Stomach smooth muscle (tissue), 2 donors: ENCODE measurements around the gene LRRC30.

Experiments
- H3K27ac ChIP-seq: one replicate; pipeline ENCODE4 v1.7.0; 2013; ENCODE audit warnings: mild to moderate bottlenecking, low read length, inconsistent platforms
- H3K27me3 ChIP-seq, 2 donors: one replicate each; pipeline ENCODE4 v1.7.0; 2013; ENCODE audit warnings: low read length in 2 of 2; ENCODE audit not compliant: insufficient read depth in 2 of 2, control insufficient read depth in 1 of 2
- H3K36me3 ChIP-seq, 2 donors: one replicate each; pipeline ENCODE4 v1.7.0; 2013; ENCODE audit warnings: low read length in 2 of 2; ENCODE audit not compliant: control insufficient read depth in 2 of 2, insufficient read depth in 2 of 2
- H3K4me1 ChIP-seq: one replicate; pipeline ENCODE4 v1.7.0; 2013; ENCODE audit warnings: low read length; ENCODE audit not compliant: control insufficient read depth, insufficient read depth
- H3K4me3 ChIP-seq, 2 donors: one replicate each; pipeline ENCODE4 v1.7.0; 2013; ENCODE audit warnings: low read length in 2 of 2
- H3K9ac ChIP-seq, 2 donors: one replicate each; pipeline ENCODE4 v1.7.0; 2013; ENCODE audit warnings: low read length in 2 of 2, mild to moderate bottlenecking in 1 of 2
- H3K9me3 ChIP-seq, 2 donors: one replicate each; pipeline ENCODE4 v1.7.0; 2013; ENCODE audit warnings: low read length in 2 of 2; ENCODE audit not compliant: control insufficient read depth in 2 of 2
- donor health status: healthy.
- donor health status: Pancreatic carcinoma.

The LRRC30 gene

GRCh38 chr18:7237673-7238272 is 6.9 kb downstream of the LRRC30 start:
- no peak overlapping the region for H3K27ac ChIP-seq
- H3K36me3 ChIP-seq = no peaks in the 10 kb centered on the region
- no peak overlapping the region for H3K4me3 ChIP-seq
- no peak overlapping the region for H3K9ac ChIP-seq
- peaks cover 0 to 3% of the 10 kb centered on the region in 2 donors for H3K27me3 ChIP-seq
- no peaks in the 10 kb centered on the region for H3K4me1 ChIP-seq
- H3K9me3 ChIP-seq = no peaks in the 10 kb centered on the region

DNA sequence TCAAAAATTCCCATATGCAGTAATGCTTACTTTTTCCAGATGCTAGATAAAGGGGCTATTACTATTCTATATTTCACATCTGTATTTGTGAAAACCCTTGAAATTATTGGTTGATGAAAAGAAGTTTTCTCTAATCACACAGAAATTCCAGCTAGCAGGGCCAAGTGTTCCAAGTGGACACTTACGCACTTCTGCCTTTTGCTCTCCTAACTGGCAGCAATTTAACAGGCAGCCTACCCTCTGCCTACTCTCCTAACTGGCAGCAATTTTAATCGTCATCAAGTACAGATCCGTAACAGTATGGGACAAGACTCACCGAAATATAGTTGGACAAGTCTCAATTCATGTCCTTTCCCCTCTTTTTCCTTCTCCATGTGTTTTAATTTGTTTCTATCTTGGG is 12.0 kb downstream of the LRRC30 start:
- H3K27me3 ChIP-seq = no peaks in the 10 kb centered on the region
- H3K36me3 ChIP-seq = no peaks in the 10 kb centered on the region
- H3K9me3 ChIP-seq = no peaks in the 10 kb centered on the region
- H3K4me1 ChIP-seq = no peaks in the 10 kb centered on the region
- H3K4me3 ChIP-seq = no peak overlapping the region
- no peak overlapping the region for H3K27ac ChIP-seq
- no peak overlapping the region for H3K9ac ChIP-seq

- peaks cover 4% of the 10 kb centered on the region for H3K4me1 ChIP-seq
- H3K27ac ChIP-seq = no peak overlapping the region
- peak overlapping the region in 1 of 2 donors; percentile 3 for H3K4me3 ChIP-seq
- H3K36me3 ChIP-seq = no peaks in the 10 kb centered on the region
- no peaks in the 10 kb centered on the region for H3K9me3 ChIP-seq
- H3K9ac ChIP-seq = no peak overlapping the region
- H3K27me3 ChIP-seq = no peaks in the 10 kb centered on the region
These were observed 18.0 kb downstream of the LRRC30 start for GRCh38 chr18:7248877-7249276.

GRCh38 chr18:7254163-7254562 is 23.3 kb downstream of the LRRC30 start:
- no peaks in the 10 kb centered on the region for H3K27me3 ChIP-seq
- no peak overlapping the region for H3K4me3 ChIP-seq
- H3K9me3 ChIP-seq = no peaks in the 10 kb centered on the region
- no peaks in the 10 kb centered on the region for H3K36me3 ChIP-seq
- no peak overlapping the region for H3K27ac ChIP-seq
- H3K9ac ChIP-seq = no peak overlapping the region
- peaks cover 2% of the 10 kb centered on the region for H3K4me1 ChIP-seq

GRCh38 chr18:7255054-7255453 is 24.2 kb downstream of the LRRC30 start:
- Histone ChIP-seq H3K27ac (no peak overlapping the region), H3K4me3 (no peak overlapping the region), H3K9ac (no peak overlapping the region), H3K36me3 (no peaks in the 10 kb centered on the region), H3K27me3 (no peaks in the 10 kb centered on the region), H3K4me1 (peaks cover under 1% of the 10 kb centered on the region), H3K9me3 (no peaks in the 10 kb centered on the region)

DNA sequence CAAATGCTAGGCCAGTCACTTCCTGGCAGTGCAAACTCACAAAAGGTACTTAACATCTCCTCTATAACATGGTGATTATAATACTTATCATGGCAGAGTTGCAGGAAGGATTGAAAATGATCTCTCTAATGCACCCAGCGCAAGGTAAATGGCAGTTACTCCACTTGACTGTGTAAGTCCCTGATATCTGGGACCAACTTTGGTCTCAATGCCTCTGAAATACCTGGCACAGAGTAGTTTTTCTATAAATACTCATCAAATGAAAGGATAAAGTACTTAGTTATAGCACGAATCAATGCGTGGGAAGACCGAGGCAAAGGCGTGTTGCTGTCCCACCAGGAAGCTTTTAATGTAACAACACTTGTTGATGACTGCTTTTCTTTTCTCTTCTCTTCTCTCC is 24.8 kb downstream of the LRRC30 start:
- H3K27me3 ChIP-seq = no peaks in the 10 kb centered on the region
- no peak overlapping the region for H3K27ac ChIP-seq
- no peak overlapping the region for H3K9ac ChIP-seq
- no peaks in the 10 kb centered on the region for H3K9me3 ChIP-seq
- no peaks in the 10 kb centered on the region for H3K36me3 ChIP-seq
- peaks cover 3% of the 10 kb centered on the region for H3K4me1 ChIP-seq
- H3K4me3 ChIP-seq = no peak overlapping the region

- no peak overlapping the region for H3K4me3 ChIP-seq
- no peak overlapping the region for H3K9ac ChIP-seq
These were observed 25.9 kb downstream of the LRRC30 start for GRCh38 chr18:7256618-7257425.

DNA sequence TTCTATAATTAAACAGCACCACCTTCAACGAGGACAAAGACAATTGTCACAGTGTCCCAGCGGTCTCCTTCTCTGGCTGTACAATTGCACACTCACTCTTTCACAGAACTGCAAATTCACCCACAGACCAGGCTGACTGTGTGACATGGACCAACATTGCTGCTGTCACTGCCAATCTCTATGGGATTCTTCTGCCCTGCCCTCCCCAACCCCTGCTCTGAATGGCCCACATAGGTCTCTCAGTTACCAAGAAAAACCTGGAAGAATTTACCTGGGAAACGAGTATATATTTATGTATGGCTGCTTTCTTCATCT is 26.5 kb downstream of the LRRC30 start:
- Histone ChIP-seq H3K36me3 (no peaks in the 10 kb centered on the region), H3K9me3 (no peaks in the 10 kb centered on the region), H3K27ac (no peak overlapping the region), H3K27me3 (no peaks in the 10 kb centered on the region), H3K9ac (no peak overlapping the region), H3K4me3 (no peak overlapping the region), H3K4me1 (peaks cover 3% of the 10 kb centered on the region)

More at GRCh38 chr18:7256618-7257425, 25.9 kb downstream of the LRRC30 start:
- Histone ChIP-seq H3K36me3 (no peaks in the 10 kb centered on the region), H3K9me3 (no peaks in the 10 kb centered on the region), H3K27me3 (no peaks in the 10 kb centered on the region), H3K27ac (no peak overlapping the region), H3K4me1 (peaks cover 3% of the 10 kb centered on the region)

GRCh38 chr18:7259475-7259874 is 28.6 kb downstream of the LRRC30 start:
- H3K36me3 ChIP-seq = no peaks in the 10 kb centered on the region
- H3K4me1 ChIP-seq = peaks cover 3% of the 10 kb centered on the region
- H3K27me3 ChIP-seq = no peaks in the 10 kb centered on the region
- H3K9ac ChIP-seq = no peak overlapping the region
- no peak overlapping the region for H3K27ac ChIP-seq
- no peak overlapping the region for H3K4me3 ChIP-seq
- no peaks in the 10 kb centered on the region for H3K9me3 ChIP-seq

GRCh38 chr18:7261199-7261598 is 30.3 kb downstream of the LRRC30 start:
- Histone ChIP-seq H3K36me3 (no peaks in the 10 kb centered on the region), H3K27ac (no peak overlapping the region), H3K27me3 (no peaks in the 10 kb centered on the region), H3K4me3 (no peak overlapping the region), H3K4me1 (peaks cover 3% of the 10 kb centered on the region), H3K9ac (no peak overlapping the region), H3K9me3 (no peaks in the 10 kb centered on the region)

DNA sequence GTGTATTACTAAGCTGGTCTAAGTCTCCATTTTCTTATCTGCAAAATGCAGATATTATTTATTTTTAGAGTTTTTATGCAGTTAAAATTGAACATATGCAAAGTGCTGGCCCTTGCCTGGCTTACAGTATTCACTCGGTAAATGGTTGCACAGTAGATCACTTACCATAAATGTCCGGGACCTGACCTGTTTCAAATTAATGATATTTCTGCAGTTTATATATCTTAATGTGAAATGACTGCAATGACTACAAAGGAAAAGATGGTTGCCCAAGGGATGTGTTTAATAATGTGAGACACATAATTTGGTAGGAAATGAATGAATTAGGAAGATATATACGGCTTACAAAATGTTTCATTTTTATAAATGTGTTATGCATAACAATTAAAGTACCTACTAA is 37.1 kb downstream of the LRRC30 start:
- no peak overlapping the region for H3K9ac ChIP-seq
- H3K4me1 ChIP-seq = peaks cover 5% of the 10 kb centered on the region
- no peaks in the 10 kb centered on the region for H3K36me3 ChIP-seq
- H3K9me3 ChIP-seq = no peaks in the 10 kb centered on the region
- H3K4me3 ChIP-seq = no peak overlapping the region
- no peak overlapping the region for H3K27ac ChIP-seq
- H3K27me3 ChIP-seq = no peaks in the 10 kb centered on the region
